Measurements from ENCODE around the gene RAB10.
"Not testable (repeated sequence)": the region's sequence is repeated elsewhere in the genome, so short reads cannot be mapped to it uniquely, and the experiment has no call there.

The RAB10 gene

GRCh38 chr2:26081556-26081955, 47.7 kb downstream of the RAB10 start:
- Histone ChIP-seq H3K4me3 (ENCODE audit: insufficient read length, low read depth) (no peak overlapping the region), H3K4me1 (ENCODE audit: insufficient read depth, insufficient read length) (no peaks in the 10 kb centered on the region), H3K36me3 (ENCODE audit: insufficient read depth, insufficient read length, low read length) (peaks cover 4% of the 10 kb centered on the region), H3K9ac (ENCODE audit: insufficient read length, low read depth) (no peak overlapping the region), H3K9me3 (ENCODE audit: insufficient read depth, low read length) (peaks cover 22% of the 10 kb centered on the region), H3K27me3 (ENCODE audit: insufficient read depth, insufficient read length) (no peaks in the 10 kb centered on the region)
- DNase-seq (ENCODE audit: low read depth, low spot score) = no peak
- no peak for TF ChIP-seq YY1 (IDR thresholded peaks at IDR 0.05; ENCODE audit: insufficient read depth, insufficient read length)
- no peak for TF ChIP-seq SUZ12 (IDR thresholded peaks at IDR 0.05; ENCODE audit: extremely low read depth, insufficient read depth, insufficient read length)
- no peak for TF ChIP-seq ZNF274 (IDR thresholded peaks at IDR 0.05; ENCODE audit: low read depth, low read length)

- TF ChIP-seq SUZ12 (IDR thresholded peaks at IDR 0.05; ENCODE audit: extremely low read depth, insufficient read depth, insufficient read length) = no peak
- no peak for TF ChIP-seq YY1 (IDR thresholded peaks at IDR 0.05; ENCODE audit: insufficient read depth, insufficient read length)
- TF ChIP-seq ZNF274 (IDR thresholded peaks at IDR 0.05; ENCODE audit: low read depth, low read length) = no peak
- no peak for DNase-seq (ENCODE audit: low read depth, low spot score)
- Histone ChIP-seq H3K9ac (ENCODE audit: insufficient read length, low read depth) (no peak overlapping the region), H3K27me3 (ENCODE audit: insufficient read depth, insufficient read length) (no peaks in the 10 kb centered on the region), H3K4me3 (ENCODE audit: insufficient read length, low read depth) (no peak overlapping the region), H3K4me1 (ENCODE audit: insufficient read depth, insufficient read length) (no peaks in the 10 kb centered on the region), H3K9me3 (ENCODE audit: insufficient read depth, low read length) (peaks cover 7% of the 10 kb centered on the region), H3K36me3 (ENCODE audit: insufficient read depth, insufficient read length, low read length) (no peaks in the 10 kb centered on the region)
Observed at GRCh38 chr2:26086155-26086637, 52.3 kb downstream of the RAB10 start.

- Histone ChIP-seq H3K9me3 (ENCODE audit: insufficient read depth, low read length) (peaks cover 7% of the 10 kb centered on the region), H3K4me3 (ENCODE audit: insufficient read length, low read depth) (no peak overlapping the region), H3K27me3 (ENCODE audit: insufficient read depth, insufficient read length) (no peaks in the 10 kb centered on the region), H3K9ac (ENCODE audit: insufficient read length, low read depth) (no peak overlapping the region), H3K36me3 (ENCODE audit: insufficient read depth, insufficient read length, low read length) (no peaks in the 10 kb centered on the region), H3K4me1 (ENCODE audit: insufficient read depth, insufficient read length) (no peaks in the 10 kb centered on the region)
- no peak for TF ChIP-seq SUZ12 (IDR thresholded peaks at IDR 0.05; ENCODE audit: extremely low read depth, insufficient read depth, insufficient read length)
- no peak for TF ChIP-seq YY1 (IDR thresholded peaks at IDR 0.05; ENCODE audit: insufficient read depth, insufficient read length)
- TF ChIP-seq ZNF274 (IDR thresholded peaks at IDR 0.05; ENCODE audit: low read depth, low read length) = no peak
- DNase-seq (ENCODE audit: low read depth, low spot score) = no peak
Observed at GRCh38 chr2:26086779-26087178, 52.9 kb downstream of the RAB10 start.

- no peak overlapping the region for H3K9ac ChIP-seq (ENCODE audit: insufficient read length, low read depth)
- no peak overlapping the region for H3K4me3 ChIP-seq (ENCODE audit: insufficient read length, low read depth)
- DNase-seq (ENCODE audit: low read depth, low spot score) = peak; percentile 16
- no peaks in the 10 kb centered on the region for H3K27me3 ChIP-seq (ENCODE audit: insufficient read depth, insufficient read length)
- no peaks in the 10 kb centered on the region for H3K36me3 ChIP-seq (ENCODE audit: insufficient read depth, insufficient read length, low read length)
- TF ChIP-seq ZNF274 (IDR thresholded peaks at IDR 0.05; ENCODE audit: low read depth, low read length) (no peak), YY1 (IDR thresholded peaks at IDR 0.05; ENCODE audit: insufficient read depth, insufficient read length) (no peak), SUZ12 (IDR thresholded peaks at IDR 0.05; ENCODE audit: extremely low read depth, insufficient read depth, insufficient read length) (no peak)
- H3K4me1 ChIP-seq (ENCODE audit: insufficient read depth, insufficient read length) = no peaks in the 10 kb centered on the region
- H3K9me3 ChIP-seq (ENCODE audit: insufficient read depth, low read length) = no peaks in the 10 kb centered on the region
Observed at GRCh38 chr2:26088038-26088643, 54.3 kb downstream of the RAB10 start.

- not testable (repeated sequence) for H3K27me3 ChIP-seq (ENCODE audit: insufficient read depth, insufficient read length); H3K4me1 ChIP-seq (ENCODE audit: insufficient read depth, insufficient read length); H3K9ac ChIP-seq (ENCODE audit: insufficient read length, low read depth); H3K9me3 ChIP-seq (ENCODE audit: insufficient read depth, low read length); H3K36me3 ChIP-seq (ENCODE audit: insufficient read depth, insufficient read length, low read length); H3K4me3 ChIP-seq (ENCODE audit: insufficient read length, low read depth); DNase-seq (ENCODE audit: low read depth, low spot score)
Observed at GRCh38 chr2:26088931-26089330, 55.0 kb downstream of the RAB10 start.

- DNase-seq (ENCODE audit: low read depth, low spot score) = no peak
- Histone ChIP-seq H3K9ac (ENCODE audit: insufficient read length, low read depth) (no peak overlapping the region), H3K4me1 (ENCODE audit: insufficient read depth, insufficient read length) (no peaks in the 10 kb centered on the region), H3K36me3 (ENCODE audit: insufficient read depth, insufficient read length, low read length) (peaks cover 3% of the 10 kb centered on the region), H3K9me3 (ENCODE audit: insufficient read depth, low read length) (no peaks in the 10 kb centered on the region), H3K27me3 (ENCODE audit: insufficient read depth, insufficient read length) (no peaks in the 10 kb centered on the region), H3K4me3 (ENCODE audit: insufficient read length, low read depth) (no peak overlapping the region)
- TF ChIP-seq YY1 (IDR thresholded peaks at IDR 0.05; ENCODE audit: insufficient read depth, insufficient read length) (no peak), SUZ12 (IDR thresholded peaks at IDR 0.05; ENCODE audit: extremely low read depth, insufficient read depth, insufficient read length) (no peak), ZNF274 (IDR thresholded peaks at IDR 0.05; ENCODE audit: low read depth, low read length) (no peak)
Observed at GRCh38 chr2:26089337-26089736, 55.5 kb downstream of the RAB10 start.

GRCh38 chr2:26095758-26096157, 61.9 kb downstream of the RAB10 start:
- no peaks in the 10 kb centered on the region for H3K4me1 ChIP-seq (ENCODE audit: insufficient read depth, insufficient read length)
- no peak overlapping the region for H3K9ac ChIP-seq (ENCODE audit: insufficient read length, low read depth)
- no peak for TF ChIP-seq ZNF274 (IDR thresholded peaks at IDR 0.05; ENCODE audit: low read depth, low read length)
- TF ChIP-seq YY1 (IDR thresholded peaks at IDR 0.05; ENCODE audit: insufficient read depth, insufficient read length) = no peak
- no peak for TF ChIP-seq SUZ12 (IDR thresholded peaks at IDR 0.05; ENCODE audit: extremely low read depth, insufficient read depth, insufficient read length)
- peaks cover 11% of the 10 kb centered on the region for H3K36me3 ChIP-seq (ENCODE audit: insufficient read depth, insufficient read length, low read length)
- no peaks in the 10 kb centered on the region for H3K27me3 ChIP-seq (ENCODE audit: insufficient read depth, insufficient read length)
- no peak for DNase-seq (ENCODE audit: low read depth, low spot score)
- no peaks in the 10 kb centered on the region for H3K9me3 ChIP-seq (ENCODE audit: insufficient read depth, low read length)
- no peak overlapping the region for H3K4me3 ChIP-seq (ENCODE audit: insufficient read length, low read depth)

Measured in NT2/D1 (cell line).